ENCODE results near the gene CPEB1. TPM values are rescaled to one million over a fixed set of nuclear protein-coding genes. Genes with fewer than 3 reads are reported as not detected.

CPEB1 gene
- total RNA-seq, 1 donor from 2014 or later, result under 0.01 TPM

DNA sequence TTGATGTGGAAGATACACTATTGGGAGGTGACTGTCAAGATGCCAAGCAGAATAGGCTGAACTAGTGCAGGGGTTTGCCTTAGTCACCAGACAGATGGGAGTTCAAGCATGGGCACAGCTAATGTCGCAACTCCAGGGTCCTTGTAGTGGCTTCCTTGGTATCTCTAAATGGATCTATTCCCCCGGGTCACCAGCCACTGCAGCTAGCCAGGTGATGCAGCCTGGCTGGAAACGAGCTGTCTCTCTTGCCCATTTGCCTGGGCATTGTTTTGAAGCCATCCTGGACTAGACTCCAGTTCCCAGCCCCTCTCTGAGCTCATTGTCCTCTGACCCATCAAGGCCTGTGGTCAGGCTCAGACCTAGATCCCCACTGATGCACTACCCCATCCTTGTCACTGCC, 8.4 kb upstream of the CPEB1 start:
- Histone ChIP-seq H3K4me3 (ENCODE audit: low read depth, low read length) (no peak overlapping the region), H3K27me3 (ENCODE audit: control insufficient read depth, insufficient read depth, low read length) (peaks cover 1% of the 10 kb centered on the region), H3K36me3 (ENCODE audit: control insufficient read depth, insufficient read depth, low read length) (no peaks in the 10 kb centered on the region)
- DNase-seq (ENCODE audit: low read depth), result no peak
- peak; percentile 91 for FAIRE-seq
- TF ChIP-seq, protein P1, sequence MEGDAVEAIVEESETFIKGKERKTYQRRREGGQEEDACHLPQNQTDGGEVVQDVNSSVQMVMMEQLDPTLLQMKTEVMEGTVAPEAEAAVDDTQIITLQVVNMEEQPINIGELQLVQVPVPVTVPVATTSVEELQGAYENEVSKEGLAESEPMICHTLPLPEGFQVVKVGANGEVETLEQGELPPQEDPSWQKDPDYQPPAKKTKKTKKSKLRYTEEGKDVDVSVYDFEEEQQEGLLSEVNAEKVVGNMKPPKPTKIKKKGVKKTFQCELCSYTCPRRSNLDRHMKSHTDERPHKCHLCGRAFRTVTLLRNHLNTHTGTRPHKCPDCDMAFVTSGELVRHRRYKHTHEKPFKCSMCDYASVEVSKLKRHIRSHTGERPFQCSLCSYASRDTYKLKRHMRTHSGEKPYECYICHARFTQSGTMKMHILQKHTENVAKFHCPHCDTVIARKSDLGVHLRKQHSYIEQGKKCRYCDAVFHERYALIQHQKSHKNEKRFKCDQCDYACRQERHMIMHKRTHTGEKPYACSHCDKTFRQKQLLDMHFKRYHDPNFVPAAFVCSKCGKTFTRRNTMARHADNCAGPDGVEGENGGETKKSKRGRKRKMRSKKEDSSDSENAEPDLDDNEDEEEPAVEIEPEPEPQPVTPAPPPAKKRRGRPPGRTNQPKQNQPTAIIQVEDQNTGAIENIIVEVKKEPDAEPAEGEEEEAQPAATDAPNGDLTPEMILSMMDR (IDR thresholded peaks at IDR 0.05; ENCODE audit: insufficient read depth, low read length, severe bottlenecking), result no peak

DNA sequence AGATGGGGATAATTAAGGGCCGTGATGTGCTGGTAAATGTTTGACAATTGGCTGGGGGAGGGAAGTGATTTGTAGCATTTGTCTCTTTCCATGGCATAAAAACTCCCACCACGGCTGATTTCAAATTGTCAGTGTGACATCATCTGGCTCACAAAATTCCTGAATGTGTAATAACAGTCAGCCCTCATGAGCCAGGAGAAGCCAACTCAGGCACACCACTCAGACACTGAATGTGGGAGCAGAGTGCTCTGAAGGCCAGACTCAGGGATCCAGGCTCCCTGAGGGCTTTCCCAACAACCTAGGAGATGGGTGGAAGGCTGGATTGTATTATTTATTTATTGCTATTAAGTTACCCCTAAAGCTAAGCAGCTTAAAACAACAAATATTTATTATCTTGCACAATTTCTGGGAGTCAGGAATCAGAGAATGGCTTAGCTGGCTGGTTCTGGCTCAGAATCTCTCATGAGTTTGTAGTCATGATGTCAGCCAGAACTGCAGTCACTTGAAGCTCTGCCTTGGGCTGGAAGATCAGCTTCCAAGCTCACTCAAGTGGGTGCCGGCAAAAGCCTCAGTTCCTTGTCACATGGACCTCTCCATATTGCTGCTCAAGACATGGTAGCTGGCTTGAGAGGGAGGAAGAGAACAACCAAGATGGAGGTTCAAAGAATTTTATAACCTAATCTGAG, 6.5 kb upstream of the CPEB1 start:
- no peak for DNase-seq (ENCODE audit: low read depth)
- Histone ChIP-seq H3K4me3 (ENCODE audit: low read depth, low read length) (no peak overlapping the region), H3K36me3 (ENCODE audit: control insufficient read depth, insufficient read depth, low read length) (no peaks in the 10 kb centered on the region), H3K27me3 (ENCODE audit: control insufficient read depth, insufficient read depth, low read length) (peaks cover 1% of the 10 kb centered on the region)
- FAIRE-seq, result no peak
- TF ChIP-seq, protein P1 (IDR thresholded peaks at IDR 0.05; ENCODE audit: insufficient read depth, low read length, severe bottlenecking), result no peak

- FAIRE-seq (no peak), DNase-seq (ENCODE audit: low read depth) (no peak)
- TF ChIP-seq, protein P1 (IDR thresholded peaks at IDR 0.05; ENCODE audit: insufficient read depth, low read length, severe bottlenecking), result no peak
- H3K27me3 ChIP-seq (ENCODE audit: control insufficient read depth, insufficient read depth, low read length), result peaks cover 15% of the 10 kb centered on the region
- H3K4me3 ChIP-seq (ENCODE audit: low read depth, low read length), result no peak overlapping the region
- H3K36me3 ChIP-seq (ENCODE audit: control insufficient read depth, insufficient read depth, low read length), result no peaks in the 10 kb centered on the region
Observed at GRCh38 chr15:82651708-82652107, 4.5 kb upstream of the CPEB1 start.

GRCh38 chr15:82650046-82650670, 3.0 kb upstream of the CPEB1 start:
- FAIRE-seq (no peak), DNase-seq (ENCODE audit: low read depth) (no peak)
- Histone ChIP-seq H3K4me3 (ENCODE audit: low read depth, low read length) (no peak overlapping the region), H3K27me3 (ENCODE audit: control insufficient read depth, insufficient read depth, low read length) (peaks cover 23% of the 10 kb centered on the region), H3K36me3 (ENCODE audit: control insufficient read depth, insufficient read depth, low read length) (no peaks in the 10 kb centered on the region)
- TF ChIP-seq, protein P1 (IDR thresholded peaks at IDR 0.05; ENCODE audit: insufficient read depth, low read length, severe bottlenecking), result no peak

DNA sequence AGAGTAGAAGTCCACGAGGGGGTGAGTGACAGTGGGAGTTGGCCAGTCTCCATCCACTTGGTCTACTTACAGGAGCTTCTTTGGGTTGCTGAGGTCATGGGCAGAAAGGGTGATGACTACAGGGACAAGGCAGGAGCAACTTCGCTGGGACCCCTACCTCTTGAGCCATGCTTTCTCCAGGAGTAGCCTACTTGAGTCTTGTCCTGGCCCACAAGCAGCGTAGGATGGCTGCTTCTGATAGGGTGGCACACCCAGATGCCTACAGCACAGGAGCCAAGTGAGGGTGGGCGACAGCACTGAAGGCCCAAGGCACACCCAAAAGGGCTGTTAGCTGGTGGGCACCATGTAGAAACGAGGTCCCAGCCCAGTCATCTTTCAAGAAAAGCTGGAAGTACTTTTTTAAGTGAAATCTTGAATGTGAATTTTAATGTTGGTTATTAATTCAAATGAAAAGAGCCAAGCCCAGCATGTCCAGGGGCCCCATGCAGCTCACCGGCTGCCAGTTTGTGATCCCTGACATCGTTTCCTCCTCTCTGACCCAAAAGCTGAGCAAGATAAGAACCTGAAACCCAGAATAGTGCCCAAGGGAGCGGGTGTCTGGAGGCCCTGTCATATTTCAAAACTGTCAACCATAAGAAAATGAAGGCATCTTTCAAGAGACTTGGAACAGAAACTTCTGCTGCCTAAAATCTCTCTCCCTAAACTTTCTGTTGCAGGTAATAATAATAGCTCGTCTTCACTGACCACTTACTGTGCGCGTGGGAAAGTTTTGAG, 2.2 kb upstream of the CPEB1 start:
- Histone ChIP-seq H3K4me3 (ENCODE audit: low read depth, low read length) (no peak overlapping the region), H3K36me3 (ENCODE audit: control insufficient read depth, insufficient read depth, low read length) (no peaks in the 10 kb centered on the region), H3K27me3 (ENCODE audit: control insufficient read depth, insufficient read depth, low read length) (peaks cover 26% of the 10 kb centered on the region)
- TF ChIP-seq, protein P1 (IDR thresholded peaks at IDR 0.05; ENCODE audit: insufficient read depth, low read length, severe bottlenecking), result no peak
- DNase-seq (ENCODE audit: low read depth), result no peak
- no peak for FAIRE-seq
